ENCODE measurements around the gene DLG2. TPM values are rescaled to one million over a fixed set of nuclear protein-coding genes. Genes with fewer than 3 reads are reported as not detected.

Gene DLG2
- total and polyA plus RNA-seq, 11 donors = 2.4 to 13.9 (median 7.1) TPM

- Histone ChIP-seq H3K27me3 (no peaks in the 10 kb centered on the region), H3K36me3 (no peaks in the 10 kb centered on the region), H3K9me3 (peaks cover 0 to 10% (median 0%) of the 10 kb centered on the region in 12 donors), H3K4me1 (no peaks in the 10 kb centered on the region), H3K4me3 (no peak overlapping the region), H3K27ac (no peak overlapping the region)
- ATAC-seq = no peak
- WGBS, 4 donors = 89 to 95% (median 91%) methylated on average over 5 of the region's 5 CpGs
- intact Hi-C loops (cut with DNase I) = no loop called here
- TF ChIP-seq CTCF (IDR thresholded peaks at IDR 0.05) = no peak
- TF ChIP-seq POLR2A (IDR thresholded peaks at IDR 0.05) = no peak
- DNase-seq = no peak
Measured at GRCh38 chr11:85495918-85496317, 131.2 kb downstream of the DLG2 start.

GRCh38 chr11:85494396-85494795 is 132.7 kb downstream of the DLG2 start:
- 0 to 62% (median 0%) methylated on average over 1 of the region's 1 CpG for WGBS, 4 donors
- intact Hi-C loops (cut with DNase I) = no loop called here
- no peaks in the 10 kb centered on the region for H3K4me1 ChIP-seq
- no peaks in the 10 kb centered on the region for H3K36me3 ChIP-seq
- H3K27ac ChIP-seq = no peak overlapping the region
- DNase-seq (no peak), ATAC-seq (no peak)
- no peak overlapping the region for H3K4me3 ChIP-seq
- peaks cover 0 to 10% (median 0%) of the 10 kb centered on the region in 12 donors for H3K9me3 ChIP-seq
- TF ChIP-seq POLR2A (IDR thresholded peaks at IDR 0.05) (no peak), CTCF (IDR thresholded peaks at IDR 0.05) (no peak)
- H3K27me3 ChIP-seq = no peaks in the 10 kb centered on the region

GRCh38 chr11:85485902-85486301 is 141.2 kb downstream of the DLG2 start:
- no peak overlapping the region for H3K4me3 ChIP-seq
- ATAC-seq (no peak), DNase-seq (no peak)
- TF ChIP-seq CTCF (IDR thresholded peaks at IDR 0.05) (no peak), POLR2A (IDR thresholded peaks at IDR 0.05) (no peak)
- WGBS, 4 donors = 66 to 92% (median 77%) methylated on average over 2 of the region's 2 CpGs
- no peaks in the 10 kb centered on the region for H3K27me3 ChIP-seq
- no peaks in the 10 kb centered on the region for H3K4me1 ChIP-seq
- intact Hi-C loops (cut with DNase I) = no loop called here
- no peaks in the 10 kb centered on the region for H3K36me3 ChIP-seq
- peaks cover 0 to 49% (median 14%) of the 10 kb centered on the region in 12 donors for H3K9me3 ChIP-seq
- H3K27ac ChIP-seq = no peak overlapping the region

- TF ChIP-seq POLR2A (IDR thresholded peaks at IDR 0.05) = no peak
- no peak for TF ChIP-seq CTCF (IDR thresholded peaks at IDR 0.05)
- peaks cover 0 to 49% (median 14%) of the 10 kb centered on the region in 12 donors for H3K9me3 ChIP-seq
- no peak overlapping the region for H3K4me3 ChIP-seq
- no peaks in the 10 kb centered on the region for H3K4me1 ChIP-seq
- DNase-seq (no peak), ATAC-seq (no peak)
- H3K27me3 ChIP-seq = no peaks in the 10 kb centered on the region
- H3K36me3 ChIP-seq = no peaks in the 10 kb centered on the region
- WGBS, 4 donors = 94 to 97% (median 97%) methylated on average over 20 of the region's 20 CpGs
- no peak overlapping the region for H3K27ac ChIP-seq
- intact Hi-C loops (cut with DNase I) = no loop called here
Measured at GRCh38 chr11:85483861-85484260, 143.3 kb downstream of the DLG2 start.
